ENCODE results near the gene POFUT2. TPM values are rescaled to one million over a fixed set of nuclear protein-coding genes. Genes with fewer than 3 reads are reported as not detected.

The POFUT2 gene
- total and polyA plus RNA-seq, 7 donors: 2.5 to 31.3 (median 18.9) TPM

DNA sequence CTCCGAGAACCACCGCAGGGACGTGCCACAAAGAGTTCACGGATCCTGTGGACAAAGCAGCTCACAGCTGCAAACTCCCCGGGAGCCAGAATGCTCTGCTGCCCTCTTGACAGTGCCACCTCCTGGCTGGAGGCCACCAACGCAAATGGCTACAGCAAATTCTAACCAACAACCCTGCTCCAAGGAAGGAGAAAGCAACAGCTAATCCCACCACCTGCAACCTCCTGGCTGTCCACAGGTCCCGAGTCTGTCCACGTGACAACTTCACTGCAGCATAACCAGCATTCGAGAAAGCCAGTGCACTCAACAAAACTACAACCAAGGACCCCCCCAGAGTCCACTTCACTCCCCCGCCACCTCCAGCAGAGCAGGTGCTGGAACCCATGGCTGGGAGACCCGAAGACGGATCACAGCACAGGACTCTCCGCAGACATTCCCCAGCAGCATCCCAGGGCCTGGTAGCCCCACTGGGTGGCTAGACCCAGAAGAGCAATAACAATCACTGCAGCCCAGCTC is 17.3 kb downstream of the POFUT2 start:
- Histone ChIP-seq H3K36me3 (peaks cover 41 to 88% (median 57%) of the 10 kb centered on the region in 4 donors), H3K27me3 (no peaks in the 10 kb centered on the region), H3K9me3 (peaks cover 0 to 3% (median 1%) of the 10 kb centered on the region in 4 donors), H3K27ac (no peak overlapping the region), H3K4me1 (no peaks in the 10 kb centered on the region), H3K4me3 (no peak overlapping the region)
- DNase-seq: peak; percentile 46
- intact Hi-C loops (cut with DNase I): no loop called here
- WGBS, 2 donors: 96 to 97% methylated on average over 13 of the region's 13 CpGs
- no peak for TF ChIP-seq EP300 (IDR thresholded peaks at IDR 0.05)
- TF ChIP-seq POLR2A (IDR thresholded peaks at IDR 0.05): no peak
- TF ChIP-seq, protein P1, sequence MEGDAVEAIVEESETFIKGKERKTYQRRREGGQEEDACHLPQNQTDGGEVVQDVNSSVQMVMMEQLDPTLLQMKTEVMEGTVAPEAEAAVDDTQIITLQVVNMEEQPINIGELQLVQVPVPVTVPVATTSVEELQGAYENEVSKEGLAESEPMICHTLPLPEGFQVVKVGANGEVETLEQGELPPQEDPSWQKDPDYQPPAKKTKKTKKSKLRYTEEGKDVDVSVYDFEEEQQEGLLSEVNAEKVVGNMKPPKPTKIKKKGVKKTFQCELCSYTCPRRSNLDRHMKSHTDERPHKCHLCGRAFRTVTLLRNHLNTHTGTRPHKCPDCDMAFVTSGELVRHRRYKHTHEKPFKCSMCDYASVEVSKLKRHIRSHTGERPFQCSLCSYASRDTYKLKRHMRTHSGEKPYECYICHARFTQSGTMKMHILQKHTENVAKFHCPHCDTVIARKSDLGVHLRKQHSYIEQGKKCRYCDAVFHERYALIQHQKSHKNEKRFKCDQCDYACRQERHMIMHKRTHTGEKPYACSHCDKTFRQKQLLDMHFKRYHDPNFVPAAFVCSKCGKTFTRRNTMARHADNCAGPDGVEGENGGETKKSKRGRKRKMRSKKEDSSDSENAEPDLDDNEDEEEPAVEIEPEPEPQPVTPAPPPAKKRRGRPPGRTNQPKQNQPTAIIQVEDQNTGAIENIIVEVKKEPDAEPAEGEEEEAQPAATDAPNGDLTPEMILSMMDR (IDR thresholded peaks at IDR 0.05): no peak
- TF ChIP-seq POLR2AphosphoS5 (IDR thresholded peaks at IDR 0.05): no peak

DNA sequence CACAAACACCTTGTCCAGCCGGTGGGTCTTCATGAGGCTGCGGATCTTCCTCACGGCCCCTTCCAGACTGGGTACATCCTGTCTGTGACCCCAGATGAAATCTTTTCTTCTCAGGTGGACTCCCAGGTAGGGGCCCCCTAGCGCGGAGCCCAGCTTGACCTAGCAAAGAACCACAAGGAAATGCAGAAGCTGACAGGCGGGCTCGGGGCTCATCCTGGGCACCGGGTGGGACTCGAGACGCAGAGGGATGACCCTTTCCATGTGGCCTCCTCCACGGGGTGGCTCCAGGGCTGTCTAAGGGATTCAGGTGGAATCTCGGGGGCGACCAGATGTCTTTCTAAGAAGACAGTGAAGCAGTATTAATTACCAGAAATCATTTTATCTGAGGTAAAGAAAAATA is 17.8 kb downstream of the POFUT2 start:
- intact Hi-C loops (cut with DNase I): no loop called here
- H3K27me3 ChIP-seq: no peaks in the 10 kb centered on the region
- peaks cover 0 to 3% (median 1%) of the 10 kb centered on the region in 4 donors for H3K9me3 ChIP-seq
- H3K36me3 ChIP-seq: peaks cover 43 to 88% (median 59%) of the 10 kb centered on the region in 4 donors
- peak; percentile 55 for DNase-seq
- no peaks in the 10 kb centered on the region for H3K4me1 ChIP-seq
- H3K4me3 ChIP-seq: no peak overlapping the region
- 97 to 98% methylated on average over 13 of the region's 13 CpGs for WGBS, 2 donors
- TF ChIP-seq, protein P1 (IDR thresholded peaks at IDR 0.05): no peak
- TF ChIP-seq POLR2AphosphoS5 (IDR thresholded peaks at IDR 0.05) (no peak), EP300 (IDR thresholded peaks at IDR 0.05) (no peak), POLR2A (IDR thresholded peaks at IDR 0.05) (no peak)
- H3K27ac ChIP-seq: no peak overlapping the region

DNA sequence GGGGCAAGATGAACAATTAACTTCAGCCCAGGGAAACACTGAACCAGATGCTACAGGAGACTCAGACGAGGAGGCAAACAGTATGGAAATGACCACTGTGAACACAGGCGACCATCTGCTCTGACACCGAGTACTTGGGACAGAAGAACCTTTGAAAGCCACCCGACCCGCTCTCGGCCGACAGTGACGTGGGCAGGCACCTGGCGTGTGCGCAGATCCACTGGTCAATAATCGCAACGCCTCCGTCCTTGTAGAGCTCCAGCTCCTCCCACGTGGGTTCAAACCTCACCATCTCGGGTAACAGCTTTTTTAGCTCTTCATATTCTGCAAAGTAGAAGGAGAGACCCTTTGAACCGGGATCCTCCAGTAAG is 20.3 kb downstream of the POFUT2 start:
- H3K36me3 ChIP-seq: peaks cover 51 to 83% (median 62%) of the 10 kb centered on the region in 4 donors
- intact Hi-C loops (cut with DNase I): no loop called here

DNA sequence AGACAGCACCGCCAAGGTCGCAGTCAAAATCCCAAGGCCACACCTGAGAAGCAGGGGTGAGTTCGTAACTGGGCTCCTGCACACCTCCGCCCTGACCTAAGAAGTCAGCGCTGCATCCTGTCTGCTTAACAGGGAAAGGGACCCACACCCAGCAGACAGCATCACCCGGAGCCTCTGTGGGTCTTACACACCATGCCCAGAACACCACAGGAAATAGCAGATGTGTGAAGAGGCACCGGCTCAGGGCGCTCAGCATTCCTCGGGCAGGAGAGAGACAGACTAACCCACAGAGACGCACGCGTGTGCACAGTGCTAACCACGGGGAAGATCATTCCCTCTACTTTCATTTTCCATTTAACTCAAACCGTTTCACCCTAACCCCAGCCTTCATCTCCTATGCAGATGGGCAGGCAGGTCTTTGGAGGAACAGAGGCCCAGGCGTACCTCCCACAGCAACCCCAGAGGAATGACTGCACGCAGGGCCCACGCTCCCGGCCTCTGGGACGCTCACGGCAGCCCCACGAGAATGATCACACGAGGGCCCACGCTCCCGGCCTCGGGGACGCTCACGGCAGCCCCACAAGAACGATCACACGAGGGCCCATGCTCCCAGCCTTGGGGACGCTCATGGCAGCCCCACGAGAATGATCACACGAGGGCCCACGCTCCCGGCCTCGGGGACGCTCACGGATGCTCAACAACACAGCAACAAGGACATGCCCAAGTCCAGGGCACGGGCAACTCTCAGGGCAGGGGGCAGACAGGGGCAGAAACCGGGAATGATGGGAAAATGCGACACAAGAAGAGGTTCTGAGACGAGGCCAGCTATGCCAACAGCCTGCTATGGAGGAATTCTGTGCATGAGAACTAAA is 20.9 kb downstream of the POFUT2 start:
- peak; percentile 47 for DNase-seq

More for the DNA sequence above, 20.3 kb downstream of the POFUT2 start:
- no peaks in the 10 kb centered on the region for H3K27me3 ChIP-seq
- peak; percentile 39 for DNase-seq
- WGBS, 2 donors: 97 to 98% methylated on average over 16 of the region's 16 CpGs
- H3K4me1 ChIP-seq: no peaks in the 10 kb centered on the region
- no peak overlapping the region for H3K27ac ChIP-seq
- TF ChIP-seq EP300 (IDR thresholded peaks at IDR 0.05) (no peak), POLR2AphosphoS5 (IDR thresholded peaks at IDR 0.05) (no peak), POLR2A (IDR thresholded peaks at IDR 0.05) (no peak)
- TF ChIP-seq, protein P1 (IDR thresholded peaks at IDR 0.05): no peak
- no peaks in the 10 kb centered on the region for H3K9me3 ChIP-seq
- no peak overlapping the region for H3K4me3 ChIP-seq

More for the DNA sequence above, 20.9 kb downstream of the POFUT2 start:
- no peak overlapping the region for H3K27ac ChIP-seq
- 77 to 89% methylated on average over 41 of the region's 41 CpGs for WGBS, 2 donors
- H3K9me3 ChIP-seq: no peaks in the 10 kb centered on the region
- no peak overlapping the region for H3K4me3 ChIP-seq
- intact Hi-C loops (cut with DNase I): no loop called here
- peaks cover 48 to 77% (median 61%) of the 10 kb centered on the region in 4 donors for H3K36me3 ChIP-seq
- TF ChIP-seq POLR2A (IDR thresholded peaks at IDR 0.05) (no peak), POLR2AphosphoS5 (IDR thresholded peaks at IDR 0.05) (no peak), EP300 (IDR thresholded peaks at IDR 0.05) (no peak)
- TF ChIP-seq, protein P1 (IDR thresholded peaks at IDR 0.05): no peak
- H3K27me3 ChIP-seq: no peaks in the 10 kb centered on the region
- H3K4me1 ChIP-seq: no peaks in the 10 kb centered on the region

Measured in sigmoid colon (tissue), 7 donors.